PC-3 (cell line): ENCODE results near the gene TAOK1. TPM values are rescaled to one million over a fixed set of nuclear protein-coding genes. Genes with fewer than 3 reads are reported as not detected.

Experiments
- ATAC-seq: fragments of 200-7000 bp; cut with Tn5 transposase; 2 replicates; pipeline ENCODE4 v1.9.1; 2020; ENCODE audit warnings: mild to moderate bottlenecking, moderate library complexity
- BruUV-seq: library from RNA; stranded (reverse); fragments of 400-500 nt; replicated peaks from 2 replicates; lab custom pipeline; 2021; lab: Mats Ljungman, UMichigan
- CTCF ChIA-PET: fragments of 300-600 bp; sonication (Branson Sonifier 250); formaldehyde crosslinking; loops from one replicate; lab custom pipeline; 2022; ENCODE audit warnings: antibody characterized with exemption; lab: Charles Lee
- POLR2A ChIA-PET: fragments of 300-600 bp; sonication (Branson Sonifier 250); formaldehyde crosslinking; loops from one replicate; lab custom pipeline; 2022; ENCODE audit warnings: antibody characterized with exemption; ENCODE audit not compliant: unreplicated experiment; lab: Charles Lee
- DNase-seq: peaks from one replicate; pipeline ENCODE4 v3.0.0-alpha.2; 2015
- H2AFZ ChIP-seq: fragments of 300-600 bp; sonication (generic); 2 replicates; pipeline ENCODE4 v1.6.0; 2016; ENCODE audit warnings: antibody characterized with exemption, low read length
- H3F3A ChIP-seq: fragments of 300-600 bp; sonication (generic); one replicate; pipeline ENCODE4 v1.6.0; 2017; ENCODE audit warnings: antibody characterized with exemption, low read length, control low read depth, mild to moderate bottlenecking; ENCODE audit not compliant: unreplicated experiment
- H3K27ac ChIP-seq: fragments of 300-600 bp; sonication (generic); 2 replicates; pipeline ENCODE4 v1.5.1; 2016; ENCODE audit warnings: mild to moderate bottlenecking, low read length
- H3K27me3 ChIP-seq: fragments of 300-600 bp; sonication (generic); 2 replicates; pipeline ENCODE4 v1.6.1; 2016; ENCODE audit warnings: low read length, mixed read lengths
- H3K36me3 ChIP-seq: fragments of 300-600 bp; sonication (generic); 2 replicates; pipeline ENCODE4 v1.6.1; 2016; ENCODE audit warnings: low read depth, mixed run types, low read length, mixed read lengths
- H3K4me1 ChIP-seq: fragments of 300-600 bp; sonication (generic); 2 replicates; pipeline ENCODE4 v1.5.1; 2016; ENCODE audit warnings: low read length; ENCODE audit not compliant: insufficient read depth
- H3K4me2 ChIP-seq: fragments of 300-600 bp; sonication (generic); 2 replicates; pipeline ENCODE4 v1.6.0; 2016; ENCODE audit warnings: low read length
- H3K4me3 ChIP-seq: fragments of 300-600 bp; sonication (generic); 2 replicates; pipeline ENCODE4 v1.5.1; 2016; ENCODE audit warnings: mild to moderate bottlenecking, low read length, mixed read lengths
- H3K79me2 ChIP-seq: fragments of 300-600 bp; sonication (generic); 2 replicates; pipeline ENCODE4 v1.6.1; 2017; ENCODE audit warnings: low read length, mixed read lengths
- H3K9ac ChIP-seq: fragments of 300-600 bp; sonication (generic); 2 replicates; pipeline ENCODE4 v1.6.0; 2016; ENCODE audit warnings: mild to moderate bottlenecking, low read length
- H3K9me2 ChIP-seq: fragments of 300-600 bp; sonication (generic); replicated peaks from 2 replicates; pipeline ENCODE4 v1.6.1; 2016; ENCODE audit warnings: mixed run types, low read length, mixed read lengths
- H3K9me3 ChIP-seq: fragments of 300-600 bp; sonication (generic); 2 replicates; pipeline ENCODE4 v1.6.1; 2016; ENCODE audit warnings: low read length, mixed read lengths
- H4K20me1 ChIP-seq: fragments of 300-600 bp; sonication (generic); 2 replicates; pipeline ENCODE4 v1.6.1; 2016; ENCODE audit warnings: low read length, mixed read lengths
- CTCF ChIP-seq: fragments of 300-600 bp; sonication (generic); conservative IDR thresholded peaks from 2 replicates; pipeline ENCODE4 v1.5.1; 2017; ENCODE audit warnings: antibody characterized with exemption, low read depth, mild to moderate bottlenecking, low read length
- EZH2 ChIP-seq: fragments of 300-600 bp; sonication (generic); IDR thresholded peaks from one replicate; pipeline ENCODE4 v1.6.1; 2017; ENCODE audit warnings: antibody characterized with exemption, mild to moderate bottlenecking, low read length; ENCODE audit not compliant: unreplicated experiment
- EZH2phosphoT487 ChIP-seq: fragments of 300-600 bp; sonication (generic); IDR thresholded peaks from 2 replicates; pipeline ENCODE4 v1.6.1; 2018; ENCODE audit warnings: mild to moderate bottlenecking, antibody characterized with exemption, low read length, borderline replicate concordance
- intact Hi-C: fragments of 100-400 bp; cut with micrococcal nuclease; formaldehyde crosslinking; loops from 2 replicates; pipeline ENCODE4 v1.9.0; 2023
- total RNA-seq: library from RNA; depleted of rRNA; stranded (reverse); fragments of >200 nt; gene quantifications from 2 replicates; pipeline ENCODE4 v1.2.3, GENCODE V29; 2014

Gene TAOK1
- total RNA-seq, 1 experiment from 2014 or later: 17.3 TPM

- Histone ChIP-seq H3K4me2 (no peak overlapping the region), H3K27me3 (no peaks in the 10 kb centered on the region), H4K20me1 (no peaks in the 10 kb centered on the region), H3F3A (no peaks in the 10 kb centered on the region), H3K79me2 (no peaks in the 10 kb centered on the region), H3K9me2 (no peaks in the 10 kb centered on the region), H3K4me1 (no peaks in the 10 kb centered on the region; the same call in 1 of the 2 replicates), H3K36me3 (no peaks in the 10 kb centered on the region), H2AFZ (no peak overlapping the region), H3K9me3 (no peaks in the 10 kb centered on the region), H3K4me3 (no peak overlapping the region), H3K9ac (no peak overlapping the region), H3K27ac (no peak overlapping the region)
- TF ChIP-seq EZH2 (no peak), EZH2phosphoT487 (no peak), CTCF (no peak)
- CTCF ChIA-PET: interaction anchor here (0.6 kb wide), 1 partner anchor 26 kb away, joined by 10 read pairs; no protein-coding TSS in a partner anchor
- DNase-seq (no peak), ATAC-seq (no peak)
- BruUV-seq: no TSS peak
- POLR2A ChIA-PET: no interaction called here
- intact Hi-C loops: no loop called here
These were observed 11.7 kb upstream of the TAOK1 start for GRCh38 chr17:29378500-29378899.

GRCh38 chr17:29379084-29379991 is 10.8 kb upstream of the TAOK1 start:
- CTCF ChIA-PET: no interaction called here
- no peaks in the 10 kb centered on the region for H4K20me1 ChIP-seq
- no peak overlapping the region for H2AFZ ChIP-seq
- POLR2A ChIA-PET: no interaction called here
- no peaks in the 10 kb centered on the region for H3K79me2 ChIP-seq
- no peaks in the 10 kb centered on the region; the same call in 1 of the 2 replicates for H3K4me1 ChIP-seq
- intact Hi-C loops: no loop called here
- no peak overlapping the region for H3K4me3 ChIP-seq
- no peak overlapping the region for H3K27ac ChIP-seq
- BruUV-seq: no TSS peak
- no peak for DNase-seq
- H3K9ac ChIP-seq: no peak overlapping the region
- no peaks in the 10 kb centered on the region for H3K27me3 ChIP-seq
- no peak overlapping the region for H3K4me2 ChIP-seq
- H3F3A ChIP-seq: no peaks in the 10 kb centered on the region
- TF ChIP-seq EZH2 (no peak), CTCF (no peak), EZH2phosphoT487 (no peak)
- H3K9me3 ChIP-seq: no peaks in the 10 kb centered on the region
- no peaks in the 10 kb centered on the region for H3K36me3 ChIP-seq
- no peaks in the 10 kb centered on the region for H3K9me2 ChIP-seq
- ATAC-seq: no peak

GRCh38 chr17:29383686-29384085 is 6.5 kb upstream of the TAOK1 start:
- no peaks in the 10 kb centered on the region; the same call in 1 of the 2 replicates for H3K4me1 ChIP-seq
- H3K27me3 ChIP-seq: no peaks in the 10 kb centered on the region
- H3K9me2 ChIP-seq: no peaks in the 10 kb centered on the region
- intact Hi-C loops: no loop called here
- H3K27ac ChIP-seq: no peak overlapping the region
- no peak overlapping the region for H3K4me2 ChIP-seq
- no TSS peak for BruUV-seq
- H4K20me1 ChIP-seq: no peaks in the 10 kb centered on the region
- no peak overlapping the region for H3K9ac ChIP-seq
- no peak overlapping the region for H3K4me3 ChIP-seq
- ChIA-PET CTCF (interaction anchor here (1.5 kb wide), 1 partner anchor 14 kb away, joined by 15 read pairs; no protein-coding TSS in a partner anchor), POLR2A (no interaction called here)
- no peaks in the 10 kb centered on the region for H3F3A ChIP-seq
- no peaks in the 10 kb centered on the region for H3K9me3 ChIP-seq
- ATAC-seq (no peak), DNase-seq (peak; percentile 42)
- H3K36me3 ChIP-seq: no peaks in the 10 kb centered on the region
- TF ChIP-seq CTCF (no peak), EZH2 (no peak), EZH2phosphoT487 (no peak)
- no peaks in the 10 kb centered on the region for H3K79me2 ChIP-seq
- H2AFZ ChIP-seq: no peak overlapping the region
